Dermis microvascular lymphatic vessel endothelial cell (primary cell): ENCODE measurements around the gene PARP8. TPM values are rescaled to one million over a fixed set of nuclear protein-coding genes. Genes with fewer than 3 reads are reported as not detected.

Experiments
- total RNA-seq: library from RNA; depleted of rRNA; stranded (reverse); fragments of >200 nt; gene quantifications from 2 replicates; pipeline ENCODE4 v1.2.1, GENCODE V29; 2014

PARP8 gene
- total RNA-seq, 1 donor from 2014 or later, result 0.39 TPM

Other genes starting within 250 kb of the PARP8 start
- under 0.01 TPM in 2 replicates for gene EMB, start 225.3 kb upstream of the PARP8 start, total RNA-seq